NCI-H1105 (cell line): ENCODE measurements around the gene ZNF595.
"Not testable (repeated sequence)": the region's sequence is repeated elsewhere in the genome, so short reads cannot be mapped to it uniquely, and the experiment has no call there.

Experiments used
- DNase-seq: peaks from one replicate; lab custom pipeline; 2025; lab: John Stamatoyannopoulos, UW

The ZNF595 gene

DNA sequence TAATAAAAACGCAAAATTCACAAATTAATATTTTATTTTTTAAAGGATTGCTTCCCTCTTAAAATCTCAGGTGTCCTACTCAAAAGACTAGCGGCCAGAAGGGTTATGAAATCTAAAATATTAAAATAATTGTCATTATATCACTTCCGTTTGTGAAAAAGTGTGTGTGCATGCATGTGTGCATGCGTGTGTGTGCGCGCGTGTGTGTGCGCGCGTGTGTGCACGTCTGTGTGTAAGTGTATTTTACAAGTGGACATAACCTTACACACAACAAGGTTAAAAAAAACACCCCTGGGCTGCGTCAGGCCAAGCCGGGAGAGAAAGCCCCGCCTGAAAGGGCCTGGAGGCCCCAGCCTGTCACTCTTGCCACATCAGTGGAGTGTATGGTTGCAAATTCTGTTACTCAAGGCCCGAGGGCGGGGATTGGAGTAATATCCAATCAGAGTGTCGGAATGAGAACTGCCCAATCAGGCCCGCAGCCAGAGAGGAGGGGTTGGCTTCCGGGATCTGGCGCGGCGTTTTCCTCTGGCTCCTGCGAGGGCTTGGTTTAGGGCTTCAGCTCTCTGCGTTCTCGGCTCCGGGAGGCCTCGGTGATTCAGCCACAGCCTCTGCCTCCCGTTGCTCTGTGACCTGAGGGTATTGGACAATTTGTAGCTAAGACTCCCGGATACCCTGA lies at the start of gene ZNF595:
ZNF595 (plus strand) TSS at position 518 of the 676 bp plus-strand sequence. CDS start 168 bp downstream, outside the sequence.
- not testable (repeated sequence) for DNase-seq

DNA sequence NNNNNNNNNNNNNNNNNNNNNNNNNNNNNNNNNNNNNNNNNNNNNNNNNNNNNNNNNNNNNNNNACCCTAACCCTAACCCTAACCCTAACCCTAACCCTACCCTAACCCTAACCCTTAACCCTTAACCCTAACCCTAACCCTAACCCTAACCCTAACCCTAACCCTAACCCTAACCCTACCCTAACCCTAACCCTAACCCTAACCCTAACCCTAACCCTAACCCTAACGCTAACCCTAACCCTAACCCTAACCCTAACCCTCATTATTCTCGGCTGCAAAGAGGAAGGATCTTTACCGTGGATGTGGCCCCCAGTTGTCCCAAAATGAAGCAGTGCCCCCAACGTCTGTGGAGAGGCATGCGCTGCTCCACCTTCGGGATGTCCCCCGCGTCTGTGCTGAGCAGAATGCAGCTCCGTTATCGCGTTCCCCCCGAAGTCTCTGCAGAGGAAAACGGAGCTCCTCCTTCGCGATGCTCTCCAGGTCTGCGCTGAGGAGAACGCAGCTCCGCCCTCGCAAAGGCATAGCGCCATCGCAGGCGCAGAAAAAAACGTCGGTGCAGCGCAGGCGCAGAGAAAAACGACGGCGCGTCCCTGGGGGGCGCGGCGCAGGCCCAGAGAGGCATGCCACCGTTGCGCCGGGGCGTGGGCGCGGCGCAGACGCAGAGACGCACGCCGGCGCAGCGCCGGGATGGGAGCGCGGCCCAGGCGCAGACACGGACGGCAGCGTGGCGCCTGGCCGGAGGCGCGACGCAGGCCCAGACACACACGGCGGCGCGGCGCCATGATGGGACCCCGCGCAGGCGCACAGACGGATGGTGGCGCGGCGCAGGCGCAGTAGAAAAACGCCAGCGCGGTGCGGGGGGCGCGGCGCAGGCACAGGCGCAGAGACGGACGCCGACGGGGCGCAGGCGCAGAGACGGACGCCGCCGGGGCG lies 42.9 kb upstream of the ZNF595 start:
- not testable (repeated sequence) for DNase-seq

DNA sequence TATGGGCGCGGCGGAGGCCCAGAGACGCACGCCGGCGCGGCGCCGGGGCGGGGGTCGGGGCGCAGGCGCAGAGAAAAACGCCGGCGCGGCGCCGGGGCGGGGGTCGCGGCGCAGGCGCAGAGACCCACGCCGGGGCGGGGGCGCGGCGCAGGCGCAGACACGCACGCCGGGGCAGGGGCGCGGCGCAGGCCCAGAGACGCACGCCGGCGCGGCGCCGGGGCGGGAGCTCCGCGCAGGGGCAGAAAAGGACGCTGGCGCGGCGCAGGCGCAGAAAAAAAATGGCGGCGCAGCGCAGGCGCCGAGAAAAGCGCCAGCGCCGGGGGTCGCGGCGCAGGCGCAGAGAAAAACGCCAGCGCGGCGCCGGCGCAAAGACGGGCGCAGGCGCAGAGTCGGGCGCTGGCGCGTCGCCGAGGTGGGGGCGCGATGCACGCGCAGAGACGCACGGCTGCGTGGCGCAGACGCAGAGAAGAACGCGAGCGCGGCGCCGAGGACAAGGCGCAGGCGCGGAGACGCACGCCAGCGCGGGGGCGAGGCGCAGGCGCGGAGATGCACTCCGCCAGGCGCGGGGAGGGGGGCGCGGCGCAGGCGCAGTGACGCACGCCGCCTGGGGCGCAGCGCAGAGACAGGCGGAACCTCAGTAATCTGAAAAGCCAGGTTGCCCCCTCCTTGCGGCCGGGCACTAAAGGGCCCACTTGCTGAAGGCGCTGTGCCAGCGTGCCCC lies 41.9 kb upstream of the ZNF595 start:
- DNase-seq: not testable (repeated sequence)

DNA sequence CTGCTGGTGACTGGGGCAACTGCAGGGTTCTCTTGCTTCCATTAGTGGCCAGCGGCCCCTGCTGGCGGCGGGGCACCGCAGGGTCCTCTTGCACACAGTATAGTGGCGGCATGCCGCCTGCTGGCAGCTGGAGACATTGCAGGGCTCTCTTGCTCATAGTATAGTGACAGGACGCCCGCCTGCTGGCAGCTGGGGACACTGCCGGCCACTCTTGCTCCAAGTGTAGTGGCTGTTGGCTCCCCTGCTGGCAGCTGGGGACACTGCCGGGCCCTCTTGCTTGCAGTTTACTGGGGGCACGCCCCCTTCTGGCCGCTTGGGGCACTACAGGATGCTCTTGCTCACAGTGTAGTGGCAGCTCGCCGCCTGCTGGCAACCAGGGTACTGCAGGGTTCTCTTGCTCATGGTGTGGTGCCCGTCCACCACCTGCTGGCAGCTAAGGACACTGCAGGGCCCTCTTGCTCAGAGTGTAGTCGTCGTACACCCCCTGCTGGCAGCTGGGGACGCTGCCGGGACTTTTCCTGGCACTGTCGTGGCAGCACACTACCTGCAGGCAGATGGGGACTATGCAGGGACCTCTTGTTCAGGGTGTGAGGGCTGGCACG lies 41.2 kb upstream of the ZNF595 start:
- DNase-seq: not testable (repeated sequence)

DNA sequence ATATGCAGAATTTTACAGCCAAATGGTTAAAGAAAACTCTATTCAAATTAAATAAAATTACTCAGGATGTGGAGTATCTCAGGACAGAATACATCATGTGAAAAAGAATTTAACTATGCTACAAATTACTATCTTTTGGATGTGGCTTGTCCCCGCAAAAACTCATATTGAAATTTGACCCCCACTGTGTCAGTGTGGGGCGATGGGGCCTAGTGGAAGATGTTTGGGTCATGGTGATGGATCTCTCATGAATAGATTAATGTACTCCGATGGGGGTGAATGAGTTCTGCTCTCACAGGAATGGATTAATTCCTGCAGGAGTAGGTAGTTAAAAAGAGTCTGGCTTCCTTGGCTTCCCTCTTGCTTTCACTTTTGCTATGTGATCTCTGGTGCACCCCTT lies 35.0 kb upstream of the ZNF595 start:
- not testable (repeated sequence) for DNase-seq

DNA sequence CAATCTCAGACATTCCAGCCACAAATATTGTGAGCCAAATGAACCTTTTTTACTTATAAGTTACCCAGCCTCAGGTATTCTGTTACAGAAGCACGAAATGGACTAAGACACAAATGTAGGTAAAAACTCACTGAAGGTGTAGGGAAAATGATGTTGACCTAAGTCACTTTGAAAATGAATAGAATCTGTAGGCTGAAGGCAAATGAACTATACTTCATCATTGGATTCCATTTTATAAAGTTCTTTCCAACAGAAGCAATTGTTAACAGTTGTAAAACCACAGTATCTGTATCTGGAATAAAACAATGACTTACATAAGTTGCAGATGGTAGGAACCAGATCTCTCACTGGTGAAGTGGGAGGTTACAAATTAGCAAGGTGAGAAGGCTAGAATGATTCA lies 34.5 kb upstream of the ZNF595 start:
- DNase-seq: not testable (repeated sequence)

DNA sequence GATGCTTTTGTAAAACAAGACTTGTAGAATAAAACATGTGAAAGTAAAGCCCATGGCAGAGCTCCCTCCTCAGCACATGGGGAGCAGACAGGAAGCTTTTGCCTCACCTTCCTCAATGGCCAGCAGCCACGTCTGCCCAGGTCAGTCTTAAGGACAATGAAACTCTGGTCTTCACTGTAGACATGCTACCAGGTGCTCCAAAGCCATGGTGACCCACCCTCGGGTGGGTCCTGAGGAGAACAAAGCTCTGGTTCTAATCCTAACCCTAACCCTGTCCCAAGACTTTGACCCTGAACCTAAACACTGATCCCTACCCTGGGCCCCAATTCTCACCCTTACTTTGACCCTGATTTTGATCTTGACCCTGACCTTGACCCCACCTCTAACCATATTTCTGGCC lies 30.2 kb upstream of the ZNF595 start:
- not testable (repeated sequence) for DNase-seq

DNA sequence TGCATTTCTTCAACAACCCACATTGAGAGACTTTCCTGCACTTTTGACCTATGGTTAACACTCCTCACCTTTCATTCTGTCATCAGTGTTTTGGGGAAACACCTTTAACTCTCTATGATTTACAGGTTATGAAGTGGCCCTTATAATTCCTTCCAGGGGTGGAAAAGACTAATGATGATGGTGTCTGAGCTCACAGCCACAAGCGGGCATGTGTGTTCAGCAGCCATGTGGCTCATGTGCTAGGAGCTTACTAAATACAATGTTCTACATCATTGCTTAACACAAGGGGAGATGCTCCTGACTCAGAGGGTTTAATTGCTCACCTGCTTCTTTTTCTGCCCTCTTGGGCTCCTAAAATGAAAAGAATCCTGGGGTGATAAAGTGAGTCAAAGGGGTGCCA lies 28.8 kb upstream of the ZNF595 start:
- DNase-seq: not testable (repeated sequence)

DNA sequence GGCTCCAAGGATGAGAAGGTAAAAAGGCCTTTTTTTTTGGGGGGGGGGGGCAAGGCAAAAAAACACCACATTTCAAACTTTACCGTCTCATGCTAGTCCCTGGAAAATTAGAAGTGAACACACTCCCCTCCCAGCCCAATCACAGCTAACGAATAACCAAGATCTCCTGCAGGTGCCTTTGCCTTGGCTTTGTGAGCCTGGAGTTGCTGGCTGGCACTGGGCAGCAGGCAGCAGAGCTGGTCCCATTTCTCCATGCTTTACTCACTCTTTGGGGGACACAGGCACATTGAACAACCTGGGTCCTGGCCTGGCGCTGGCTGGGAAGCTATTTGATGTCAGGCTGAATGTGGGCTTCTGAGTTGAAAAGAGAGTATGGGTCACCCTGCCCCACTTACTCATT lies 25.6 kb upstream of the ZNF595 start:
- not testable (repeated sequence) for DNase-seq

DNA sequence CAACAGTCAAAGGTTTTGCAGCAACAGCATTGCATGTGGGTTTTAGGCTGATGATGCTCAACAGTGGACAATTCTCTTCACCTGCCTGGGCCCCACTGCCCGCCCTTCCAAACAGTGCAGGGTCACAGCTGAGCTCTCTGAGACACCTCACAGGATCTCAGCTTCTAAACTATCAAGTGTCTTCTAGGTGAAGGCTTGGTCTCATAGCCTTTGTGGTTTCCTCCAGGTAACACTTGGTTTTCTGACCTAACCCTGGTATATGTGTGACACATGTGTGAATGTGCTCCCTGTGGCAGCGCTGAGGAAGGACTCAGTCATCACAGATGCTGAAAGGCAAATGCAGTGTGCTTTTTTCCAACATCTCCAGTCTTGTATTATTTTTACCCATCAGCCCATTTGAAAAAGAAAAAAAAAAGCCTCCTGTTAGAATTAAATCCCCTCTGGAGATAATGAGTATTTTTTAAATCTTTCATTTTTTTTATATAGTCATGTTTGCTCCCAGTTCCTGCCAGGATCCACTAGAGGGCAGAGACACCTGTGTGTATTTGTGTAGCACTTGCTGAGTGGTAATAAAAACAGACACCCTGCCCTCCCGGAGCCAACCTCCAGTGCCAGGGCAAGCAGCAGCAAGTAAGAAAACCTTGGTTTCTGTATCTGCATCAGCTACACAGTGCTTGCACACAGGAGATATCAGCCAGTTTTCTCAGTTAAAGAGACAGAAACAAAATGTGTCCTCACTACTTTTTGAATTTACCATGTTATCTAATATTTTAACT lies 24.2 kb upstream of the ZNF595 start:
- DNase-seq: not testable (repeated sequence)

DNA sequence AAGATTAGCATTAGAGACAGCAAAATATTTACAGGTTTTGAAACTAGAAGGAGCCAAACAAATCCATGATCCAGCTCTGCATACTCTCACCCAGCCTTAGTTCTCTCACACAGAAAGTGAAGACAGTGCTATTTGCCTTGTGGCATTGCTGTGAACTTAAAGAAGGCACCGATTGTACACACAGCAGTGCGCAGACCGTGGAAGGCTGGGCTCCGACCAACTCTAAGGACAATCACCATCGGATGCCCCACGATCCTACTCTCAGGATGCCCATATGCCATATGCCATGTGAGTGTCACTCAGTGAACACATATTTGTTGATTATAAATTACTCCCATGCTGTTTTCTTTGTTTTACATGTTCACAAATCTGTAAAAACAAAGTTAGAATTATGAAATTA lies 19.8 kb upstream of the ZNF595 start:
- not testable (repeated sequence) for DNase-seq

DNA sequence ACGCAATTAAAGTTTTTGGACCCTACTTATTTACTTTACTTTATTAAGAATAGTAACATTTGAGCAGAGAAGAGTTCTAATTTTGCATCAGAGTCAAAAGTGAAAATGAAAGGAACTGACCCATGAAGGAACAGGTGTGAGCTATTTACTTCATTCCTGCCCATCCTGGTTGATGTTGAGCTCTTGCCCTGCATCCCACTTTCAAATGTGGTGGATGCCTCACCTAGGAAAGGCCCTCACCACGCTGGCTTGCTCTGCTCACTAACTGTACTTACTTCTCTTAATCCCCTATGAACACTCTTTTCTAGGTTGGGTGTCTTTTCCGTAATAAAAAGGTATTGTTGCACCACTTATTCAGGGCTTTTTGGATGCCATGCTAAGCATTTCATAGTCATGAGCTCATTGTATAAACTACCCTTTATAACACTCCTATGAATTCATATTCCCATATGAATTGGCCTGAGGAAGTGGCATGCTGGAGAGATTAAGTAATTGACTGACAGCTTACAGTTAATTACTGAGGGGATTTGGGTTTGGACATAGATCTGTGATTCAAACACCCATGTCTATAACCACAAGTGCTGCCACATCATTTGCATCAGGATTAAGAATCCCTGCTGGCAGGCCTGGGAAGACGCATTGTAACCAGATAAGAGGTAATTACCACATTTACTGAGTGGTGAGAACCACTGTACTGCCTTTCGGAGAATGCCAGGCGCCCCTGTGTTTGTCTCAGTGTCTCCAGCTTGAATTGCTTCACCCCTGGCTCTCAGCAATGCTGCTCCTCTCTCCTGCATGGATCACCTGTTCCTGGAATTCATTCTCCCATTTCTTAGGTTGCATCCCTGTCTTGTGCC lies 16.3 kb upstream of the ZNF595 start:
- DNase-seq: not testable (repeated sequence)

DNA sequence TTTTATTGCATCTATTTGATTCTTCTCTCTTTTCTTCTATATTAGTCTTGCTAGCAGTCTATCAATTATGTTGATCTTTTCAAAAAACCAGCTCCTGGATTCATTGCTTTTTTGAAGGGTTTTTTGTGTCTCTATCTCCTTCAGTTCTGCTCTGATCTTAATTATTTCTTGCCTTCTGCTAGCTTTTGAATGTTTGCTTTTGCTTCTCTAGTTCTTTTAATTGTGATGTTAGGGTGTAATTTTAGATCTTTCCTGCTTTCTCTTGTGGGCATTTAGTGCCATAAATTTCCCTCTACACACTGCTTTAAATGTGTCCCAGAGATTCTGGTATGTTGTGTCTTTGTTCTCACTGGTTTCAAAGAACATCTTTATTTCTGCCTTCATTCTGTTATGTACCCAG lies 14.9 kb upstream of the ZNF595 start:
- not testable (repeated sequence) for DNase-seq

DNA sequence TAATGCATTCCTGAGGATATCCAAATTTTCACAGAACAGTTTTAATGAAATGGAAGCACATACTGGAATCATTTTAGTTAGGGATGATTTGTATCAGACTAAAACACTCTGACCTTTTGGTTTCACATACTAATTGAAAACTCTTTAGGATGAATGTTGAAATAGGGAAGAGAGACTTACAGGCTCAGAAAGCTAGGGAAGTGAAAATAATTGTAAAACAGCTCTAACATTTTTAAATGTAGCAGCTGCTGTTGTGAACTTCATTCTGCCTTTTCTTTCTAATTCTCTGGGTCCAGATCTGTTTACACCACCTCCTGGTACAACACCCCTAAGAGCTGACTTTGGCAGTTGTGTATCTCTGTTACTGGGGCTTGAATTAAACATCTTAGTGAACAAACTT lies 9.7 kb upstream of the ZNF595 start:
- DNase-seq: not testable (repeated sequence)

DNA sequence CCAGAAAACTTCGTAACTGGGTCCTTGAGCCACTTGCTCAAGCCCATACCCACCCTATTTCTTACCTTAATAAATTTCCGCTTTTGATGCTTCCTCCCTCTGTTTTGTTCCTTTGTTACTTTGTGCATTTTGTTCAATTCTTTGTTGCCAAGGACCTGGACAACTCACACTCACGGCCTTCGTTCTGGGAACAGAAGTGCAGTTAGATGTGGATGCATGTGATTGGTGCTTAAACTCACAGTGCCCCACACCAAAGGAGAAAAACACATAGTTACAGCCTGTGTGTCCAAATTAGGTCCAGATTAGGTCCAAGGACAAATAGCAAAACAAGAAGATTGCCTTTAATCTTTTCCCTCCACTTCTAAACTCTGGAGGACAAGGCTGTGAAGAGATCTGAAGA lies 1.9 kb upstream of the ZNF595 start:
- not testable (repeated sequence) for DNase-seq

DNA sequence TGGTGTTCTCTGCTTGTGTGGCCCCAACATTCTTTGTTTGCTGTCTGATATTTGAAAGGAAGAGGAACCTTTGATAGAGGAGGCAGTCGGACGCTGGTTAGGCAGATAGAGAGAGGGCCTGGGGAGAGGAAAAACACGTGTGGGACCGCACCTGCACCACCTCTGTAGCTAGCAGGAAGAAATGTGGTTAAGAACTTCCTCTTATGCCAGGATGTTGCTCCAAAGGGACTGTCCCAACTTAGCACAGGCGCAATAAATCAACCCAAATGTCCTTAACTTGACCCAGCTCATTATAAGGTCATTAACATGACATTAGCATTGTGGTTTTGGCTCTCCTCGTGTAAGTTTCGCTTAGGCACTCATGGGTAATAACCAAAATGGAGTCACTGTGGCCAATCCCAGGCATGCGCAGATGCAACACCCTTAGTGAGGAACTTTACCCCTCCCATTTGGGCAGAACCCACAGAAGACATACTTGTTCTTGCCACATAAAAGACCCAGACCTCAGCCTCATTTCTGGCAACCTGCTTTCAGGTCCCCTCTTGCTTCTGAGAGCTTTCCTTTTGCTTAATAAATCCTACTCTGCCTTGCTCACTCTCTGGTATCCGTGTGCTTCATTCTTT lies 1.4 kb upstream of the ZNF595 start:
- not testable (repeated sequence) for DNase-seq

DNA sequence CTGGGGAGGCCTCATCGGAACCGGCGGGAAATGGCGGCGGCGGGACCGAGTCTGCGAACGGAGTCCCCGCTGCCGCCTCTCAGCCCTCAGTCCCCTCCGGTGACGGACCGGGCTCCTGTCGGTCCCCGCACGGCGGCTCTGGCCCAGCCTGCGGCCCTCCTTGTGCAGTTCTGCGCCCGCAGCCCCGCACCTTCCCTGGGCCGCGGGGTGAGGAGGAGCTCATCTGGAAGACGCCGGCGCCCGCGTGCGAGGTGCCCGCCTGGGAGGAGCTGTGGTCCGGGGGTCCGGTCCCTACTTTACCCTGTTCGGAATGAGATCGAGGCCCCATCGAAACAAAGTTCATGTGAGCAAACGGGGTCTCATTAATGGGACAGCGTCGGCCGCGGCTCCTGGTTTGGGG lies 400 bp downstream of the ZNF595 start:
- DNase-seq: not testable (repeated sequence)

DNA sequence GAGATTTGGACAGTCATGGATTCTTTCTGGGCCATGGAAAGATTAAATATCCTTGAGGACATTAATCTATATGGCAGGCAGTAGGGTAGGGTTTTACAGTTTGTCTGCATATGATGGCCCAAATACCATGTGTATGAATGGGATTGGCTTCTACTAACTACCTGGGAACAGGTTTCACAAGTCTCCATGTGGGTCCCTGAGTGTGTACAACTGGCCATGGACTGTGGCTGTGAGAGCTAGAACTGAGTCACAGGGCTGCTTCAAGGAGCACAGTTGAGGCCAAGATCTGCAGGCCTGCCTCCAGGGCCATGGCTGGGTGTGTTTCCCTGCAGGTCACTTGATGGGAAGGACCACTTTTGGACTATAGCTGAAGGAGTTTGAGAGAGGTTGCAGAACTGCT lies 11.6 kb downstream of the ZNF595 start:
- not testable (repeated sequence) for DNase-seq

DNA sequence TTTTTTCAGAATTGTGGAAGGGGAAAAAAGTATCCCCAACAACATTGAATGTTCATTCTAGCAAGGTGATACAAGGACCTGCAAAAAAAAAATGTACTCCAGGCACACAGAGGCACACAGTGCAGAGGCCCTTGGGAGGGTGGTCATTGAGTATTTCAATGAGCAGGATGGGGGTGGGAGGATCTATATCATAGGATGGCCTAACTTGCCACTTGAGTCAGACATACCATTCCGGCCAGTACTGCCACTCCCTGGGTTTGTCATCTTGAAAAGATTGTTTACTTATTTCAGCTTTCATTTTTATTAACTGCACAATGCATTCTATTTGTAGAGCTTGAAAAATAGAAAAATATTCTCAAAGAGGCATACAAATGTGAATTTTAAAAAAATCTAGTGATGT lies 18.7 kb downstream of the ZNF595 start:
- DNase-seq: no peak

DNA sequence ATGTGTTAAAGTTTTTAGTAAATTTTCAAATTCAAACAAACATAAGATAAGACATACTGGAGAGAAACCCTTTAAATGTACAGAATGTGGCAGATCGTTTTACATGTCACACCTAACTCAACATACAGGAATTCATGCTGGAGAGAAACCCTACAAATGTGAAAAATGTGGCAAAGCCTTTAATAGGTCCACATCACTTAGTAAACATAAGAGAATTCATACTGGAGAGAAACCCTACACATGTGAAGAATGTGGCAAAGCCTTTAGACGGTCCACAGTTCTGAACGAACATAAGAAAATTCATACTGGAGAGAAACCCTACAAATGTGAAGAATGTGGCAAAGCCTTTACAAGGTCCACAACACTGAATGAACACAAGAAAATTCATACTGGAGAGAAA lies 32.8 kb downstream of the ZNF595 start:
- no peak for DNase-seq
